Fibroblast of gingiva (primary cell): ENCODE data around the gene CEMIP.

Experiments used
- DNase-seq: peaks from one replicate; pipeline ENCODE4 v3.0.0-alpha.2; 2011; ENCODE audit warnings: low read depth

CEMIP gene

GRCh38 chr15:80854104-80854503 lies 74.9 kb downstream of the CEMIP start:
- no peak for DNase-seq

- no peak for DNase-seq
Measured at GRCh38 chr15:80855206-80855605, 76.0 kb downstream of the CEMIP start.

GRCh38 chr15:80856400-80856799 lies 77.2 kb downstream of the CEMIP start:
- DNase-seq = no peak

GRCh38 chr15:80856809-80857377 lies 77.7 kb downstream of the CEMIP start:
- DNase-seq = no peak

GRCh38 chr15:80861731-80862170 lies 82.6 kb downstream of the CEMIP start:
- DNase-seq = peak; percentile 51

GRCh38 chr15:80864666-80865065 lies 85.5 kb downstream of the CEMIP start:
- DNase-seq = no peak

- DNase-seq = no peak
Measured at GRCh38 chr15:80866936-80867335, 87.8 kb downstream of the CEMIP start.

- no peak for DNase-seq
Measured at GRCh38 chr15:80870366-80870765, 91.2 kb downstream of the CEMIP start.

GRCh38 chr15:80870893-80871292 lies 91.7 kb downstream of the CEMIP start:
- DNase-seq = peak; percentile 36

GRCh38 chr15:80871858-80872257 lies 92.7 kb downstream of the CEMIP start:
- no peak for DNase-seq

GRCh38 chr15:80873366-80873952 lies 94.3 kb downstream of the CEMIP start:
- DNase-seq = no peak

- no peak for DNase-seq
Measured at GRCh38 chr15:80875568-80876347, 96.6 kb downstream of the CEMIP start.

GRCh38 chr15:80876348-80876674 lies 97.1 kb downstream of the CEMIP start:
- DNase-seq = no peak

- DNase-seq = peak; percentile 50
Measured at GRCh38 chr15:80878242-80878866, 99.2 kb downstream of the CEMIP start.

- no peak for DNase-seq
Measured at GRCh38 chr15:80878867-80879250, 99.7 kb downstream of the CEMIP start.

- no peak for DNase-seq
Measured at GRCh38 chr15:80880086-80880485, 100.9 kb downstream of the CEMIP start.

GRCh38 chr15:80883641-80884040 lies 104.5 kb downstream of the CEMIP start:
- no peak for DNase-seq

GRCh38 chr15:80885016-80885579 lies 105.9 kb downstream of the CEMIP start:
- no peak for DNase-seq

GRCh38 chr15:80887148-80887547 lies 108.0 kb downstream of the CEMIP start:
- no peak for DNase-seq

GRCh38 chr15:80888846-80889245 lies 109.7 kb downstream of the CEMIP start:
- no peak for DNase-seq

- no peak for DNase-seq
Measured at GRCh38 chr15:80890341-80891005, 111.3 kb downstream of the CEMIP start.

- no peak for DNase-seq
Measured at GRCh38 chr15:80891006-80891405, 111.8 kb downstream of the CEMIP start.
